MV-4-11 (cell line): ENCODE measurements around the gene RPP25L.

Experiments used
- DNase-seq: peaks from one replicate; lab custom pipeline; 2025; lab: John Stamatoyannopoulos, UW

The RPP25L gene

DNA sequence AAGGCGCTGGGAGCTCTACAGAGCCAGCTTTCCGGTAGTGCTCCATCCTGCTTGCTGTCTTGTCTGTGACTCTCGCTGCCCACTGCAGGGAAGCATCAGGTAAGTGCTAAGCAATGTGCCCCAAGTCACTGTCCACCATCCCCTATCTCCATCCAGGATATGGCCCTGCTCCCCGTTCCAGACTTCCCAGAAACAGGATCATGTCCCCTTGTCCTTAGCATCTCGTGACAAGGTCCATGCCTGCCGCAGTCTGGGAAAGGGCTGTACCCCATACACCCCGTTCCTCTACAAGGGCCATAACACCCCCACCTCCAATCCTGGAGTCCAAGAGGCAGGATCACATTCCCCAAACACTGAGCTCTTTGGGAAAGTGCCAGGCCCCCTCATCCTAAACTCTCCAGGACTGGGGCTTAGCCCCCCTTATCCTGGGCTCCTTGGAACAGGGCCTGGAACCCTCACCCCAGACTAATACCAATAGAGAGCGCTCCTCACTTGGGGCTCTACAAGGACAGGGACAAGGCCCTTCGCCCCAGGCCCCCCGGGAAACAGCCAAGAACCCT, 566 bp downstream of the RPP25L start:
- no peak for DNase-seq

DNA sequence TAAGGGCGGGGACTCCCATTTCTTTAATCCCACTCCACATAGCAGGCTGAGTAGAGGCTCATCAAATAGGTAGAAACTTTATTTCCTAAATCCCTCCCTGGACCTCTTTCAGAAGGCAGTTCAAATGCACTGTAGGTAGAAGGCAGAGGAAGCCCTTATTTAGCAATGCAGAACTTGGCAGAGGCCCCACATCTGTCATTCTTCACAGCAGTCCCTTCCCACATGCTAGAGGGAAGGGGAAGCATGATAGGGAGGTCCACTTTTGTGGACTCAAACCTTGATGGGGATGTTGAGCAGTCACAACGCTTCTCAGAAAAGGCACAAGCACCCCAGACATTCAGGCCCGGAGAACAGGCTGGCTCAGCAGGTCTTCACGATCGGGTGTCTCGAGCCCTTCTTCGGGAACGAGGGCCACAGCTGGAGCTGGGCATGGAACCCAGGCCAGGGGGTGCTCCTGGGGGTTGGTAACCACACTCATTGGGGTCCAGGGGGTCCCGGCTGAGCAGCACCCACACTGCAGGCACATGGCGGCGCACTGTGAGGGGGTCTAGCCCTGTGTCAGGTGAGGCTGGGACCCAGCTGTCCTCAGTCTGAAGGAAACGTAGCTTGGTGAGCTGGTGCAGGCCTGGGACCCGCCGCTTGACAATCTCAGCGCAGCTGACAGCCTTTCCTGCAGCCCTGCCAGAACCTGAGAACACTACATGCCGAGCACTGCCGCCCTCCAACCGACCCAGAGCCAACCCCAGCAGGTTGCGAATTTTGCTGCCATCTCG, 1.3 kb downstream of the RPP25L start:
- peak; percentile 40 for DNase-seq

DNA sequence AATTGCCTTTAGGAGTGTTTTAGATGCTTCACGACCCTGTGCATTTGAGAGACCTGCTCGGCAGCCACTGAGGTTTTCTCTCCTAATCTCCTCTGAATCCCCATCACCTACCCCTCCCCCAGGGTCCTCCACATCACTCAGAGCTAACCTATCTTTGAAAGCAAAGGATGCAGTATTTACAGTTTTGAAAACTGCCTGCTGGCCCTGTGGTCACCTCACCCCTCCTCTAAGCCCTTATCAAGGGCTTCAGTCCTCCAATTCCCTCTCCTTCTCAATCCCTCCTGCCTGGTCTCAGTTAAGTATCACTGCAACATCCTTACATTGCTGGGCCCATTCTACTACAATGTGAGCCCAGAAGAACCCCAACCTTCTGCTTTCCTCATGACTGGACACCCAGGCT, 4.6 kb downstream of the RPP25L start:
- no peak for DNase-seq

DNA sequence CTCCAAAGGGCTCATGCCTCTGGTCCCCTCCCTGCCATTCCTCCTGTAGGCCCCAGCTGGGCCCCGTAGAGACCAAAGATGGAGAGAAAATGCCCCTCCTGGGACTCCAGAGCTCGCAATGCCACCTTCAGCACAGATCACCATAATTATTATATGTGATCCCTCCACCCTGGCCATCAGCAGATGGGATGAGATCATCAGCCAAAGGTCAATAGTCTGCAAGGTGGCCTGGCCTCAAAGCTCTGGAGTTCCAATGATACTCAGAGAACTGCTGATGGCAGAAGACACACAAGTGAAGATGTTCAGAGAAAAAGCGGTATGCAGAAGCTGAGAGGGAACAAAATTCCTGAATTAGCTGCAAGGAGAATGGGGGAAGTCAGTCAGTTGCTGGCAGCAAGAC, 5.0 kb downstream of the RPP25L start:
- DNase-seq = no peak

DNA sequence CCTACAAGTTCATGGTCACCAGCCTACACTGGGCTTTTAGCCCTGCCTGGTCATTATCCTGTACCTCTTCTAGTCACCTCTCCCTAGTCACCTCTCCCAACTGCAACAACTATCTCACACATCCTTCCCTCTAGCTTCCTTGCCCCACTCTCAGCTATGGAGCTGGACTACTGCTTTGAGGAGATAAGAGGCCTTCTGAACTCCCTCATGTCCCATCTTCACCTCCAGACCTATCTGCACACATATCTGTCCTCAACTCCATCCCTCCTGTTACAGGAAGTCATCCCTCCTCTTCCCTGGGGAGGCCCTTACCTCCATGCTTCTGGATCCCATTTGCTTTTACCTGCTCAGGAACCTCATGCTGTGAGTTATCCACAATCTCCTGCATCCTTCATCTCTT, 5.7 kb downstream of the RPP25L start:
- DNase-seq = no peak

DNA sequence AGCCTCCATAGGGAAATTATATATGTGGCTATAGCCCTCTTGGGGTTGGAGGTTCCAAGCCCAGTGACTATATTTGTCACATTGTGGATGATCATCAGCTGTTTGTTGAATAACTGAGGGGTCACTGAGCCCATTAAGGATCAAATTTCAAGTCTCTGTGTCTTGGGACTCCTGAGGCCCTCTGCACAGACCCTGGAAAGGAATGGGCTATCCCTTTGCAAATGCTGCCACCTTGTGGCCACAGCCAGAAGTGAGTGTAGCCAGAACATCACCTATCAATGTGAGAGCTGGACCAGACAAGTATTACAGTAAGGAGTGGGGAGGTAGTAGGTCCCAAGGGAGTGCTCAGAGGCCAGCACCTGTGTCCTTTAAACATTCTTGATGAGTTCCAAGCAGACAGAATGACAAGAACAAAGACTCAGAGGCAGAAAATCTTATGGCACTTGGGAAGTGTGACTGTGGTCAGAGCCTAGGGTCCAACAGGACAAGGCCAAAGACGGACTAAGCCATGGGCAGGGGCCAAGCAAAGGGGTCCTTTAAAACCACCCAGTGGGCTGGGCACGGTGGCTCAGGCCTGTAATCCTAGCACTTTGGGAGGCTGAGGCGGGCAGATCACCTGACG, 8.2 kb downstream of the RPP25L start:
- DNase-seq = peak; percentile 53

DNA sequence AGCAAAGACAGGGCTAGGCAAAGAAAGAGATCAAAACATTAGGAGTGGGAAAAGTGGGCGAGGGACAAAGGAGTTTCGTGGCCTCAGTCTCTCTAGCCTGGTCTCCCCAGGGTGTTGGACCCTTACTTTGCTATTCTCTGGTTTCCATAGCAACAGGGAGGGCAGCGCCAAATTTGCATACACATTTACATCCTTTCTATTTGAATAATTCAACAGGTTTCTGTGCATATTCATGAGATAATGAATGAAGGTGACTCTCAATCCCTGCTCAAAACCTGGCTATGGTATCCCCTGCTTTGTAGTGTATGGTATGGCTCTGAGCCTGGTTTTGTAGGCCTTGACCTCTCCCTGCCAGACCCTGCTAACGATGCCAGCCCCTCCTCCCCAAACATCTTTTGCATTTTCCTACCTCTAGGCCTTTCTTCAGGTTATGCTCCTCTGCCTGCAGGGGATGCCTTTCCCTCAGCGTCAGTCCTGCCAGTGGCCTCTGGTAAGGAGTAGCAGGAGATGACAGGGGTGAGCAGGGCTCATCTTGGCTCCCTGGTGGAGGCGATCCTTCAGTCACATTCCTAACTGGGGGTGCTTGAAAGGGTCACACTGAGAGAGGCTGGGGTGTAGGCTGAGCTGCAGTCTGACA, 9.8 kb downstream of the RPP25L start:
- DNase-seq = no peak

DNA sequence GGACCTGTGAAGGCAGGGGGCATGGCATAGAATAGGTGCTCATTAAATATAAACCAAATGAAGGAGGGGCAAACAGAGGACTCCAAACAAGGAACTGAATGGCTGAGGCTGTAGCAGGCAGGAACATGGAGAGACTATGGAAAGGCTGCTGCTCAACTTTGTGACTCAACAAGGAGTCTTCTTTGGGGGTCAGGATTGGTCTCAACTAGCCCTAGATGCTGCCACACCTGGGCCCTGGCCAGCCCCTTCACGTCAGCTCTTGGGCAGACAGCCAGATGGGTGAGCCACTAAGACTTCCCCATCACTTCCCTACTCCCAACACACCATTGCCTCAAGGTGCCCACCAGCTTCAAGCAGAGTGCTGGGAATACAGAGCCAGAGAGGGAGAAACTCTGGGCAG, 11.0 kb downstream of the RPP25L start:
- no peak for DNase-seq

DNA sequence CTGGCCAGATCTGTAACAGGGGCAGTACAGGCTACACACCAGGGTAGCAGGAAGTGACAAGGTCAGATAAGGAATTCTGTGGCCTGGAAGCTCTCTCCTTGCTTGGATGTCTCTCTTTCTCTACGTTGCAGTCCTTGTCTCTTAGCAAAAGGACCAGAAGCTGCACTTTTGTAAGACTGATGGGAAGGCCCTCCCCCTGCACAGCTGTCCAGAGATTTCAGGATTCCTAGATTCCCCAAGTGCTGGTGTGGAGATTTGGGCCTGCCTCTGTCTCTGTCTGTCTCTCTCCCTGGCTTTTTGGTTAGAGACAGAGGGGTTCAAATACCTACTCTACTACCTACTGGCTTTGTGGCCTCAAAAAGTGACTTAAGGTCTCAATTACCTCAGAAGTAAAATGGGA, 12.4 kb downstream of the RPP25L start:
- DNase-seq = no peak

DNA sequence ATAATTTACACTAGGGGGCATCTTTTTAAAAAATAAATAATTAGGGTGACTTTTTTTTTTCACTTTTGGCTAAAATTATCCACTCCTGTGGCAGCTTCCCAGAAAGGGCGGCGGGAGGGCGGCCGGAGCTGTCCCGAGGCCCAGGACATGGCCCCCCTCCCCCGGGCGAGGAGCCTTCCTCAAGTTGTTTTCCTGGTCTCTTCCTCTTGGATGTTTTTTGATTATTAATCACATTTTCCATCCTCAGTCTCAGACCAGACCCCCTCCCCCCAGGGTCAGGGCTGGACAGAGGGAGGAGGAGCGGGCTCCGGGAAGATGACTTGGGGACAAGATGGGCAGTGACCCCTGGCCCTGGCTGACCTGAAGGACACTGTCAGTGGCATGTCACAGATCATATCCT, 17.7 kb downstream of the RPP25L start:
- no peak for DNase-seq

DNA sequence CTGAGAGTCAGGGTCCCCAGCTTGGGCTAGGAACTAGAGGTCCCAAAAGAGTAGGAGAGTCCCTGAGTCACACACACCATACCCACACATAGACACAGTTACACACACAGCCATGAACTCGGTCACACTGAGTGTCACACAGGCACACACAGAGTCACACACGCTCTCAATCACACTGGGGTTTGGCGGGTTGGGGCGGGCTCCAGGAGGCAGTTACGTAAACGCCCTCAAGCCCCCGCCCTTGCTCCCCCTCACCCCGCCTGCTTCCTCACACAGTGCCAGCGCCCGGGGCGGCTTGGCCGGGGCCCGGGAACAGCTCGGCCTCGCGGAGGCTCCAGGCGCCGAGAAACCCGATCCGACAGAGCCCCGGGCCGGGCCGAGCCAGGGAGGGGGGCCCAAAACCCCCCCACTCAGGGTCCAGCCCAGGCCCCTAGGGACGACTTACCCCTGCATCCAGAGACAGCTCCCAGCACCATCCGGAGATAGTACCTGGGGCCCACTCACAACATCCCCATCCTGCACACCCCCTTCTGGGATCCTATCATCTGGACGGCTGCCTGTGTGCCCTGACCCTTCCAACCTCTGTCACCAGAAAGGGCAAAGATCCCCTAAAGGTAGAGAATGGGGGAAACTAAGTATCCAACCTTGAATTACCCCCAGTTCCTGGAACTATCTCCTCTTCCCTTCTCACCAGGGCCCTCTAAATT, 18.8 kb downstream of the RPP25L start:
- peak; percentile 18 for DNase-seq

DNA sequence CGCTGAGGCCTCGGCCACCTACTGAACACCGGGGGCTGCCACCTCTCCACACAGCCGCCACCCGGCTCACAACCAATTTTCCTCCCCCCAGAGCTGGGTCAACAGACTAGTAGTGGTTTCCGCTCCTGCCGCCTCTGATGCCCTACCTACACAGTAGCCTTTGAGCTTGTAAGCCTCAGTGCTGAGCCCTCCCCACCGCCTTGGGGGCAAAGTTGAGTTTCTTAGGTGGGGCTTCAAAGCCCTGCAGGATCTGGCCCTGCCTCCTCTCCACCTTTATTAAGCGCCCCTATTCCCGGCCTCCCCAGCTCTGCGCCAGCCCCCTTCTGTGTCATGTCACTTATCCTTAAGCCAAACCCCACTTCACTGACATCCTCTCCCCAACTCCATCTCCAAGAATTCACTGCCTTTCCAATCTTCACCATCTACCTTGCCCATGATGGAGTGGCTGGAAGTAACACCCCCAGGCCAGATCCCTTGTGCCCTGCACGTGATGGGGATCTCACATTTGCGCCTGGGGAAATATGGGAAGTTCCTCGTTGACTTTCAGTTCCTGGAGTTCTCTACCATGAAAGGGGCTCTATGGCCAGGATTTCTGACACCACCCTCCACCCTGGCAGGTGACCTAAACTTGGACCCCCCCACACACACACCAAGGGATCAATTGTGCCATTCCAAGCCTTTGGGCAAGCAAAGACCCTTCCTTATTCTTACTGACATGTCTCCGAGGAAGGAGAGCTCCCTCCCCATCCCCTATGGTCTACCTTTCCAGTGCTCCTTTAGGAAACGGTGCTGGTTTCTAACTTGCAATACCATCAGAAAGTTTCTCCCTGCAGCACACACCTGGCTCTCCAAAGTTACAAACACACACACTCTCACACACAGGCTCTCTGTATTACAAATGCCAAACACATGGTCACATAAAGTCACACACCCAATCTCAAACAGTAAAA, 19.7 kb downstream of the RPP25L start:
- DNase-seq = peak; percentile 40

DNA sequence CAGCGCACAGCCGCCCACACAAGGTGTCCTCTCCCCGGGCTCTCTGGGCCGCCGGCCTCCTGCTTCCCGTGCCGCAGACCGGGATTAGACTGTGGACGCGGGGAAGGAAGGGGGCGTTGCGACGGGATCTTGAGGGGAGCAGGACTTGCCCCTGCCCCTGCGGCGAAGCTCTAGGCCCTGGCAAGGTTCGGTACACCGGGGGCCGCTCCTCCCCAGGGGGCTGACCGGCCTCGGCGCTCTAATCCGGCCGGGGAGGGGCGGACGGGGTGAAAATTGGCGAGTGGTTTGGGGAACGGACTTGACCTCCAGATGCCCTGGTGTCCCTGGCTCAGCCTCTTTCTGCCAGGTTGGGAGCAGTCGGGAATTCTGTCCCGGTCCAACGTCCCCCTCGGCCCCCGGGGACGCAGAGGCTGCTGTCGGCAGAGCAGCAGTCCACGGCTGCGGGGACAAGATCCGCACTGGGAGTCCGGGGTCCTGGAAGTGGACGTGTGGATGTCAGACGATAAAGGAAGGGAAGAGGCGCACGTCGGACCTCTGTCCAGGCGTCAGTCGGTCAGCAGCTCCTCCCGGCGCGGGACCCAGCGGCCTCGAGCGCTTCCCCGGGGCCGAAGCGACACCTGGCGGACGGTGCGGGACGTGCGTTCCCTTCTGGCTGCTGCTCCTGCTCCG, 20.5 kb downstream of the RPP25L start:
- DNase-seq = peak; percentile 50

DNA sequence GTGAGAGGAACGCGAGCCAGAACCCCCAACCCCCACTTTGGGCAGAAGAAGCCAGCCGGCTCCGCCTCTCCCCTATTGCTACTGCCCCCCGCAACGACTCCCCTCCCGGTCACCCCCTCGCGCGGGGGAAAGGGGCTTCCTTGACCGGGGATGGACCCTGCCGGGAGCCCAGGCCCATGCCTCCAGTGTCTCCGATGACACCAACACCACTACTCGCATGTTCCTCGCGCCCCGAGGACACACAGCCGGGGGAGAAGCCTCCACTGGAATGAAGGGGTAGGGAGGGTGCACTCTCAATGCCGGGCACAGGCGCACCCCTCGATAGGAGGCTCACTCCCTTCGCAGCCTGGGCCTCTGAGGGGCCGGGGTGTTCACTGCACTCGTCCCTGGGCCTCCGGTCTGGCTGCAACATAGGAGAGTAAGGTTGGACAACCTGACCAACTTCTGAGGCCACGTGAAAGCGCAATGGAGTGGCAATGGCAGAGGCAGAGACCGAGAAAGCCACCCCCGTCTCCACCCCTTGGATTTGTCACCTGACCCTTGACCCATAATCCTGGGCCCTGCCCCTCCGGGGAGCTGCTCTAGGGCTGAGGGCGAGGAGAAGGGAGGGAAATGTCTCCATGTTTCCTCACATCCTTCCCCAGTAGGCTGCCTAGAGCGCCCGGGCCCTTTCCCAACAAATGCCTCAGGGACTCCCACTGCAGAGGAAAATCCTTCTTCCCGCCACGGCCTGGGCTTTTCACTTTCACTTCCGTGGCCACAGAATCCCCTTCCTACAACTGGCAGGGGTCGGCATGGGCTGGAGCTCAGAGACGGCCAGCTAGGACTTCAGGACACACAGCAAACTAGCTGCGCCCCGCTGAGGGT, 21.3 kb downstream of the RPP25L start:
- DNase-seq = no peak

DNA sequence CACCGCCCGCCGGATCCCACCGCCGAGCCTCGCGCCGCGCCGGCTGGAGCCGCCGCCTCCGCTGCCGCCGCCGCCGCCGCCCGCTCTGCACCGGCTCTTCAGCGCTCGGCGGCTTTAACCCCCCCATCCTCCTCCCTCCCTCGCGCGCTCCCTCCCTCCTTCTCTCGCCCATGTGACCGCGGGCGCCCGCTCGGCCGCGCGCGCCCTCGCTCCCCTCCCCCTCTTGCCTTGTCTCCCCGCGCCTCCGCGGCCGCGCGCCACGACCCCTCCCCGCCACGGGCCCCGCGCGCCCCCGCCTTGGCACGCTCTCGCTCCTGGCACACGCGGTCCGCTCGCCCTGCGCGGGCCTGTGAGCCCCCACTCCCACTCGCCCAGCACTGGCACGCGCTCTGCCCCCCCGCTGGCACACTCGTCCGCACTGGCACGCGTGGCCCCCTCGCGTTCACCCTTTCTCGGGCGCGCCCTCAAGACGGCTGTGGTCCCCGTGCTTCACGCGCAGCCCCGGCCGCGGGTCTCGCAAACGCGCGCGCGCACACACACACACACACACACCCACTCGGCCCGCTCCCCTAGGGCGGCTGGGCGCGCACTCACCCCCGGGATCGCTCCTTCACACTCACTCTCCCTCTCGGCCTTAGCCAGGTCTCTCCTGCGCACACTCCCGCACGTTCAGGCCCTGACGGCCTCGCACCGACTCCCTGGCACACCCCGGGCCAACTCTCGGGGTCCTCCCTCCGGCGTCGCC, 22.1 kb downstream of the RPP25L start, which contains the start of gene CNTFR:
Gene CNTFR, minus strand, starts transcription at position 89 of the 745 bp plus-strand sequence. CDS start 20,743 bp downstream, outside the sequence.
- DNase-seq = no peak

DNA sequence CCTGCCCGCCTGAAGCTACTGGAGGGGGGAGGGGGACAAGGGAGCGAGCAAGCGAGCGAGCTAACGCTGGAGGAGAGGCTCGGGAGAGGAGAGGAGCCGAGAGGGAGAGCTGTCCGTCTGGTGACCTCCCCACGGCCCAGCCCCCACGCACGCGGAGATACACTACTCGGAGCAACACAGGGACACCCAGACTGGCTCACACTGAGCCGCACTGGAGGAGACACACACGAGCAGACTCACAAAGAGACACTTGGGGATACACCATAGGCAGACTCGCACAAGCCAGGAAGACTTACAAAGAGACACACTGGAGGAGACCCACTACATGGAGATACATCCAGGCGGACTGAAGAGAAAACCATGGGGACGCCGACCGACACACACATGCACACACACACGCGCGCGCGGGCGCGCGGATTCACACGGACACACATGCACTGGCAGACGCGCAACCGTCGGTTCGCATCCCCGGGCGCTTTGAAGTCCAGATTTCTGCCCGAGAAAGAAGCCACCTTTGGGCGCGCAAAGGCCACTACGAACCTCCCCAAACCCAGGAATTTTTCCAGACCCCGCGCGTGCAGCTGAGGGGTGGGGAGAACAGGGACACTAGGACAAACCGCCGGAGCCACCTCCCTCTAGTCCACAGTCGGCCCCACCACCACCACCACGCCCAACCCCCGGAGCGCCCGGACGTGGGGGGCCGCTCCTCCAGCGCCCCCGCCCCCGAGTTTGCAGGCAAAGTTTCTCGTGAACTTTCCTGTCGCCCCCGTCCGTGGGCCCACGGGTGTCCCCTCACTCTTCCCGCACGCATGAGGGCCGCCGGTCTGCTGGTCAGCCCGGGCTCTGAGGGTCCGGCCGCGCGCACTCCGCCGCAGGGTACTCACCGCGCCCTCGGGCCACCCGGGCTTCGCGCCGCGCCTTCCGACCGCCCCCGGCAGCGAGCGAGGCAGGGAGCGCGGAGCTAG, 22.9 kb downstream of the RPP25L start:
- no peak for DNase-seq

DNA sequence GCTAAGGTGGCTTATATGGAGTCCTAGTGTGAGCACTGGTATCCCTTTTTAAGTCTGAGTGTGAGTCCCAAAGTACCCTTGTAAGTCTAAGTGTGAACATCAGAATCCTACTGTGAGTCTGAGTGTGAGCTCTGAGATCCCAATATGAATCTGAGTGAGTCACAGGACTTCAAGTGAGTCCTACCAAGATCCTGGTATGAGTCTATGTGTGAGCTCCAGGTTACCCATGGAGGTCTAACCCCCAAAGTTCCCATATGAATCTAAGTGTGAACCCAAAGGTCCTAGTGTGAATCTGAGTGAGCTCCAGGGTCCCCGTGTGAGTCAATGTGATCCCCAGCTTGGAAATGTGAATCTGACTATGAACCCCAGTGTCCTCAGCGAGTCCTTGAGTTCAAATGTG, 24.6 kb downstream of the RPP25L start:
- DNase-seq = no peak
